OCI-LY3 (cell line): ENCODE measurements around the gene FAM78B.

Experiments used
- H2AFZ ChIP-seq: fragments of 200-600, 300-600 bp; shearing (Covaris generic); 2 replicates; pipeline ENCODE4 v1.6.0; 2014; ENCODE audit warnings: antibody characterized with exemption, low read depth, low read length
- H3K27ac ChIP-seq: fragments of 200-600, 300-600 bp; sonication (generic); 2 replicates; pipeline ENCODE4 v1.5.1; 2014; ENCODE audit warnings: mild to moderate bottlenecking, low read length, moderate library complexity, mixed read lengths
- H3K27me3 ChIP-seq: fragments of 200-600, 300-600 bp; sonication (generic); 2 replicates; pipeline ENCODE4 v1.6.1; 2014; ENCODE audit warnings: low read depth, low read length, mixed read lengths
- H3K36me3 ChIP-seq: fragments of 200-600, 300-600 bp; sonication (generic); replicated peaks from 2 replicates; pipeline ENCODE3; 2014; ENCODE audit warnings: low read depth, low read length, mixed read lengths
- H3K4me1 ChIP-seq: fragments of 300-600, 200-600 bp; sonication (generic); 2 replicates; pipeline ENCODE4 v1.6.1; 2014; ENCODE audit warnings: low read length, mixed read lengths
- H3K4me2 ChIP-seq: fragments of 200-600, 300-600 bp; sonication (generic); 2 replicates; pipeline ENCODE4 v1.6.1; 2014; ENCODE audit warnings: low read length, mixed read lengths
- H3K4me3 ChIP-seq: fragments of 300-600, 200-600 bp; sonication (generic); 2 replicates; pipeline ENCODE4 v1.5.1; 2014; ENCODE audit warnings: antibody characterized with exemption, mild to moderate bottlenecking, low read length, moderate library complexity
- H3K79me2 ChIP-seq: fragments of 300-600, 200-600 bp; shearing (Covaris generic); 2 replicates; pipeline ENCODE4 v1.6.1; 2014; ENCODE audit warnings: mild to moderate bottlenecking, low read length, mixed read lengths
- H3K9ac ChIP-seq: fragments of 300-600, 200-600 bp; shearing (Covaris generic); 2 replicates; pipeline ENCODE4 v1.6.0; 2014; ENCODE audit warnings: mild to moderate bottlenecking, low read length, moderate library complexity
- H3K9me3 ChIP-seq: fragments of 200-600, 300-600 bp; shearing (Covaris generic); 2 replicates; pipeline ENCODE4 v1.6.1; 2014; ENCODE audit warnings: low read length, mixed read lengths; ENCODE audit not compliant: insufficient read depth
- H4K20me1 ChIP-seq: fragments of 200-600, 300-600 bp; sonication (generic); 2 replicates; pipeline ENCODE4 v1.6.1; 2016; ENCODE audit warnings: low read length, mixed read lengths; ENCODE audit not compliant: insufficient read depth
- CTCF ChIP-seq: fragments of 200-600, 300-600 bp; sonication (generic); IDR thresholded peaks from 2 replicates; pipeline ENCODE4 v1.5.1; 2014; ENCODE audit warnings: antibody characterized with exemption, low read length, low read depth
- EZH2phosphoT487 ChIP-seq: fragments of 200-600 bp; shearing (Covaris generic); IDR thresholded peaks from 2 replicates; pipeline ENCODE4 v1.6.1; 2018; ENCODE audit warnings: antibody characterized with exemption, mixed run types, low read depth

FAM78B gene

GRCh38 chr1:166152978-166153377 is 13.8 kb downstream of the FAM78B start:
- H3K4me3 ChIP-seq = no peak overlapping the region
- no peak overlapping the region for H2AFZ ChIP-seq
- no peak overlapping the region for H3K4me2 ChIP-seq
- no peak for TF ChIP-seq EZH2phosphoT487
- no peak for TF ChIP-seq CTCF
- H4K20me1 ChIP-seq = peaks cover 91% of the 10 kb centered on the region
- no peaks in the 10 kb centered on the region for H3K4me1 ChIP-seq
- H3K36me3 ChIP-seq = peaks cover 43% of the 10 kb centered on the region
- H3K9me3 ChIP-seq = no peaks in the 10 kb centered on the region
- peaks cover 97% of the 10 kb centered on the region for H3K79me2 ChIP-seq
- H3K27me3 ChIP-seq = no peaks in the 10 kb centered on the region
- no peak overlapping the region for H3K9ac ChIP-seq
- no peak overlapping the region for H3K27ac ChIP-seq

GRCh38 chr1:166151804-166152203 is 15.0 kb downstream of the FAM78B start:
- H3K9me3 ChIP-seq = no peaks in the 10 kb centered on the region
- TF ChIP-seq CTCF = no peak
- TF ChIP-seq EZH2phosphoT487 = no peak

GRCh38 chr1:166145499-166145898 is 21.3 kb downstream of the FAM78B start:
- TF ChIP-seq EZH2phosphoT487 = no peak
- TF ChIP-seq CTCF = no peak
- Histone ChIP-seq H3K27me3 (no peaks in the 10 kb centered on the region), H4K20me1 (peaks cover 96% of the 10 kb centered on the region), H3K79me2 (peaks cover 97% of the 10 kb centered on the region), H3K36me3 (peaks cover 90% of the 10 kb centered on the region), H2AFZ (no peak overlapping the region), H3K4me1 (no peaks in the 10 kb centered on the region), H3K9me3 (no peaks in the 10 kb centered on the region), H3K4me3 (no peak overlapping the region), H3K9ac (no peak overlapping the region), H3K4me2 (no peak overlapping the region), H3K27ac (no peak overlapping the region)

More at GRCh38 chr1:166151804-166152203, 15.0 kb downstream of the FAM78B start:
- Histone ChIP-seq H3K4me1 (no peaks in the 10 kb centered on the region), H3K79me2 (peaks cover 97% of the 10 kb centered on the region), H3K27me3 (no peaks in the 10 kb centered on the region), H3K36me3 (peaks cover 53% of the 10 kb centered on the region), H3K9ac (no peak overlapping the region), H2AFZ (no peak overlapping the region), H4K20me1 (peaks cover 91% of the 10 kb centered on the region), H3K4me2 (no peak overlapping the region), H3K27ac (no peak overlapping the region), H3K4me3 (no peak overlapping the region)

- Histone ChIP-seq H3K36me3 (peaks cover 76% of the 10 kb centered on the region), H3K4me2 (no peak overlapping the region), H3K4me1 (no peaks in the 10 kb centered on the region), H3K9ac (no peak overlapping the region), H2AFZ (no peak overlapping the region), H3K27ac (no peak overlapping the region), H4K20me1 (peaks cover 81% of the 10 kb centered on the region), H3K79me2 (peaks cover 98% of the 10 kb centered on the region), H3K9me3 (no peaks in the 10 kb centered on the region), H3K27me3 (no peaks in the 10 kb centered on the region), H3K4me3 (no peak overlapping the region)
- peak; percentile 10; the same call in 1 of the 2 replicates for TF ChIP-seq CTCF
- TF ChIP-seq EZH2phosphoT487 = no peak
These were observed 24.8 kb downstream of the FAM78B start for GRCh38 chr1:166141969-166142368.
